A673 (cell line): Measurements from ENCODE around the gene CHN1. TPM values are rescaled to one million over a fixed set of nuclear protein-coding genes. Genes with fewer than 3 reads are reported as not detected.

Source experiments
- BruUV-seq: library from RNA; stranded (reverse); fragments of 400-500 nt; replicated peaks from 2 replicates; lab custom pipeline; 2021; lab: Mats Ljungman, UMichigan
- CTCF ChIA-PET: fragments of 300-600 bp; sonication (Branson Sonifier 250); formaldehyde crosslinking; loops from one replicate; lab custom pipeline; 2022; ENCODE audit warnings: antibody characterized with exemption; lab: Charles Lee
- POLR2A ChIA-PET: fragments of 300-600 bp; sonication (Branson Sonifier 250); formaldehyde crosslinking; loops from one replicate; lab custom pipeline; 2022; ENCODE audit warnings: antibody characterized with exemption; ENCODE audit not compliant: low non-redundant PET; lab: Charles Lee
- DNase-seq: peaks from one replicate; pipeline ENCODE4 v3.0.0-alpha.2; 2015; ENCODE audit warnings: low spot score
- H3K27ac ChIP-seq: fragments of 200-600 bp; sonication (generic); 2 replicates; pipeline ENCODE4 v1.5.1; 2016; ENCODE audit warnings: mixed run types, low read depth, mild to moderate bottlenecking, mixed read lengths, antibody characterized with exemption, low read length; ENCODE audit not compliant: poor library complexity, severe bottlenecking
- H3K27me3 ChIP-seq: fragments of 200-600 bp; sonication (generic); replicated peaks from 2 replicates; pipeline ENCODE4 v1.6.1; 2017; ENCODE audit warnings: mixed run types, low read depth, mild to moderate bottlenecking, mixed read lengths, antibody characterized with exemption, low read length; ENCODE audit not compliant: insufficient read depth, poor library complexity
- H3K36me3 ChIP-seq: fragments of 200-600 bp; sonication (generic); 2 replicates; pipeline ENCODE4 v1.6.1; 2016; ENCODE audit warnings: mixed run types, mild to moderate bottlenecking, mixed read lengths, antibody characterized with exemption, low read length; ENCODE audit not compliant: insufficient read depth, poor library complexity, severe bottlenecking
- H3K4me1 ChIP-seq: fragments of 200-600 bp; sonication (generic); 2 replicates; pipeline ENCODE4 v1.6.1; 2017; ENCODE audit warnings: mixed run types, mild to moderate bottlenecking, mixed read lengths, antibody characterized with exemption, low read length; ENCODE audit not compliant: insufficient read depth, poor library complexity, severe bottlenecking
- H3K4me3 ChIP-seq: fragments of 200-600 bp; sonication (generic); 2 replicates; pipeline ENCODE4 v1.5.1; 2016; ENCODE audit warnings: low read depth, mixed run types, mild to moderate bottlenecking, mixed read lengths, low read length; ENCODE audit not compliant: poor library complexity, severe bottlenecking
- H3K9me3 ChIP-seq: fragments of 200-600 bp; sonication (generic); 2 replicates; pipeline ENCODE4 v1.6.1; 2016; ENCODE audit warnings: mixed run types, low read depth, mild to moderate bottlenecking, mixed read lengths, antibody characterized with exemption, low read length; ENCODE audit not compliant: poor library complexity, severe bottlenecking
- EZH2 ChIP-seq: fragments of 200-600 bp; sonication (generic); IDR thresholded peaks from 2 replicates; pipeline ENCODE4 v1.6.1; 2017; ENCODE audit warnings: borderline replicate concordance, low read depth, mild to moderate bottlenecking, mixed read lengths, antibody characterized with exemption, low read length; ENCODE audit not compliant: poor library complexity, severe bottlenecking
- intact Hi-C: fragments of 100-400 bp; cut with micrococcal nuclease; formaldehyde crosslinking; loops from one replicate; pipeline ENCODE4 v1.10.0; 2022; ENCODE audit not compliant: unreplicated experiment
- total RNA-seq: library from RNA; stranded (reverse); gene quantifications from 2 replicates; pipeline ENCODE4 v1.2.3, GENCODE V29; 2021
- TF ChIP-seq, protein P1 (sequence below): fragments of 300-800, 200-600 bp; sonication (generic); conservative IDR thresholded peaks from 2 replicates; pipeline ENCODE4 v1.5.1; 2017; ENCODE audit warnings: low read depth, mild to moderate bottlenecking, antibody characterized with exemption, low read length, moderate library complexity, mixed read lengths

The CHN1 gene
- total RNA-seq, 1 experiment from 2014 or later: 11.3 TPM

DNA sequence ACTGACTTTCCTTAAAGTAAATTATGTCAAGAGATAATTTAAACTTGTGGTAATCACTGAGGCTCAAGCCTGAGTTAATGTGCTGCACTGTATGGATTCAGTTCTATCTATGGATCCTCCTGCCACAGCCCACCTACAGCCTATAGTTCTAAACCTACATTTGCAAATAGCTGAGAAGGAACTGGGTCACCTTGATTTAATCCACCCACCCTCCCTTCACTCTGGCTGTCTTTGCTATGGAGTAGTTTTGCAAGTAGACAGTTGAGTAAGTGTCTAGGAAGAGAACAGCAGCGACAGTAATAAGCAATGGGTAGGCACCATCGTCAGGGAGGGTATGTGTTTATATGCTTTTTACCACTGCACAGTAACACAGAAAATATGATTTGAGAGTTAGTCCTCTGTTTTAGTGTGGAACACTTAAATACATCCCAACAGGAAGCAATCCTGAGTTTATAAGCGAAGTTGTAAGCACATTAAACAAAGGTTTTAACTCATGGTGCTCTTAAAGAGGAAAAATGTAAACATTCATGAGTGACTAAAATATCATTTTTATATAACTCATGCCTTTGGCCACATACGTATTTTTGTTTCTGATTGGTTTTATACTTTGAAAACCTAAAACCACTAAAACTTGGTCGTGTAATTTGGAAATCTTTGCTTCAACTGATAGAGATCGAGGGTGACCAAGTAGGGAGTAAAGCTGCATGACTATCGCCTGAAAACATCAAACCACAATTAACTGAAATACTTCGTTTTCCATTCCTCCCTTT, 204.6 kb downstream of the CHN1 start:
- no peaks in the 10 kb centered on the region for H3K4me1 ChIP-seq
- no peak overlapping the region for H3K27ac ChIP-seq
- intact Hi-C loops: no loop called here
- no peaks in the 10 kb centered on the region for H3K27me3 ChIP-seq
- no peak overlapping the region for H3K4me3 ChIP-seq
- DNase-seq: no peak
- H3K36me3 ChIP-seq: no peaks in the 10 kb centered on the region
- no peaks in the 10 kb centered on the region for H3K9me3 ChIP-seq
- BruUV-seq: no TSS peak
- POLR2A ChIA-PET: no interaction called here
- TF ChIP-seq, protein P1, sequence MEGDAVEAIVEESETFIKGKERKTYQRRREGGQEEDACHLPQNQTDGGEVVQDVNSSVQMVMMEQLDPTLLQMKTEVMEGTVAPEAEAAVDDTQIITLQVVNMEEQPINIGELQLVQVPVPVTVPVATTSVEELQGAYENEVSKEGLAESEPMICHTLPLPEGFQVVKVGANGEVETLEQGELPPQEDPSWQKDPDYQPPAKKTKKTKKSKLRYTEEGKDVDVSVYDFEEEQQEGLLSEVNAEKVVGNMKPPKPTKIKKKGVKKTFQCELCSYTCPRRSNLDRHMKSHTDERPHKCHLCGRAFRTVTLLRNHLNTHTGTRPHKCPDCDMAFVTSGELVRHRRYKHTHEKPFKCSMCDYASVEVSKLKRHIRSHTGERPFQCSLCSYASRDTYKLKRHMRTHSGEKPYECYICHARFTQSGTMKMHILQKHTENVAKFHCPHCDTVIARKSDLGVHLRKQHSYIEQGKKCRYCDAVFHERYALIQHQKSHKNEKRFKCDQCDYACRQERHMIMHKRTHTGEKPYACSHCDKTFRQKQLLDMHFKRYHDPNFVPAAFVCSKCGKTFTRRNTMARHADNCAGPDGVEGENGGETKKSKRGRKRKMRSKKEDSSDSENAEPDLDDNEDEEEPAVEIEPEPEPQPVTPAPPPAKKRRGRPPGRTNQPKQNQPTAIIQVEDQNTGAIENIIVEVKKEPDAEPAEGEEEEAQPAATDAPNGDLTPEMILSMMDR: no peak
- no peak for TF ChIP-seq EZH2
- CTCF ChIA-PET: no interaction called here

DNA sequence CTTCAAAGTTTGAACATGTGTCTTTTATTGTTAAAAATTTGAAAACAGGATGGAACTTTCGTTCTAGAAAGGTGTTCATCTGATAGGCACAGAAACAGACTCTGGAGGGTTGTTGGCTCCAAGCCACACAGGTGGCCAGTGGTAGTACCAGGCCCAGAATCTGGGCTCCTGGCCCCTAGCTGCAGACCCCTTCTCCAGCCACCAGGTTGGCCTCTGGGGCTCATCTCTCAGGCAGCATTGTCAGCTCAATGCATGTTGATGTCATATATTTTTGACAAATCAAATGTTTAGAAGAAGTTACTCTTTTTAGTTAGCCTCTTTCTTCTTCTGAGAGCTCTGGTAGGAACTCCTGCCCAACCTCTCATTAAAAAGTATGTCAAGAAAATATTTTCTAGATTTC, 206.4 kb downstream of the CHN1 start:
- no TSS peak for BruUV-seq
- no peaks in the 10 kb centered on the region for H3K27me3 ChIP-seq
- H3K4me1 ChIP-seq: no peaks in the 10 kb centered on the region
- no peak for TF ChIP-seq EZH2
- TF ChIP-seq, protein P1: no peak
- POLR2A ChIA-PET: no interaction called here
- no peak for DNase-seq
- H3K36me3 ChIP-seq: no peaks in the 10 kb centered on the region
- no peak overlapping the region for H3K27ac ChIP-seq
- intact Hi-C loops: no loop called here
- no peaks in the 10 kb centered on the region for H3K9me3 ChIP-seq
- no peak overlapping the region for H3K4me3 ChIP-seq
- CTCF ChIA-PET: no interaction called here

DNA sequence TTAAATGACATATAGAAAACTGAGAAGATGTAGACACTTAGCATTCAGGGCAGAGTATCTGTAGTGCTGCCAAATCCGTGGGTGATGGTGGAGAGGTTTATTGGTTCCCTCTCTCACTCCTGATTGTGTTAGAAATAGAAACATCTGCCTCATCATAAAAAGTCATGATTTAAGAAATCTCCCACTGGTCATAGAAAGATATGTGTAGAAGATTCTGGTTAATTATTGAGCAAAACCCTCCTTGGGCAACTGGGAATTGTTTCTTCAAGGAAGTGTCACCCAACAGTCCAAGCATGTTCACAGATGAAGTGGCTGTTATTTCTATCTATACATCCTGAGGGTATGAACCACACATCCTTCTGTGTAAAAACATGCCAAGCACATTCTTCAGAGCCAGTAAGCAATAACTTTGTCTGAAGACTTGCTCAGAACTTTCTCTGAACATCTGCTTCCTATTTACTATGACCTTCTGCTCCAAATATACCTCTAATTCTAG, 207.4 kb downstream of the CHN1 start:
- Histone ChIP-seq H3K36me3 (no peaks in the 10 kb centered on the region), H3K4me1 (no peaks in the 10 kb centered on the region), H3K27me3 (no peaks in the 10 kb centered on the region), H3K27ac (no peak overlapping the region), H3K9me3 (no peaks in the 10 kb centered on the region), H3K4me3 (no peak overlapping the region)
- ChIA-PET POLR2A (no interaction called here), CTCF (no interaction called here)
- intact Hi-C loops: no loop called here
- no TSS peak for BruUV-seq
- DNase-seq: no peak
- TF ChIP-seq EZH2: no peak
- TF ChIP-seq, protein P1: no peak
